SK-N-SH treated with all-trans-retinoic acid at 6 μM for 48 hours (cell line): ENCODE measurements around the gene ATRAID.

ENCODE experiments used
- ATAC-seq: fragments of 200-7000 bp; cut with Tn5 transposase; 3 replicates; pipeline ENCODE4 v1.9.1; 2020; ENCODE audit warnings: mild to moderate bottlenecking, moderate library complexity
- ARNTL ChIP-seq: fragments of 450-650 bp; formaldehyde crosslinking; IDR thresholded peaks from 2 replicates; pipeline ENCODE4 v1.5.0; 2020; ENCODE audit warnings: low read depth, mild to moderate bottlenecking, moderate library complexity, borderline replicate concordance
- BACH2 ChIP-seq: fragments of 250-450 bp; sonication (Bioruptor Pico); IDR thresholded peaks from 2 replicates; pipeline ENCODE4 v1.9.0; 2021; ENCODE audit warnings: mild to moderate bottlenecking, borderline replicate concordance
- CSDC2 ChIP-seq: fragments of 250-450 bp; sonication (Bioruptor Pico); IDR thresholded peaks from 2 replicates; pipeline ENCODE4 v1.5.0; 2020; ENCODE audit warnings: mild to moderate bottlenecking, moderate library complexity
- ESRRG ChIP-seq: fragments of 250-450 bp; sonication (Bioruptor Pico); IDR thresholded peaks from 2 replicates; pipeline ENCODE4 v1.6.1; 2021; ENCODE audit warnings: mild to moderate bottlenecking
- GLIS3 ChIP-seq: fragments of 250-450 bp; sonication (Bioruptor Pico); IDR thresholded peaks from 2 replicates; pipeline ENCODE4 v1.5.0; 2020; ENCODE audit warnings: mild to moderate bottlenecking, moderate library complexity
- ISL1 ChIP-seq: fragments of 250-450 bp; sonication (Bioruptor Pico); IDR thresholded peaks from 2 replicates; pipeline ENCODE4 v2.1.2; 2022; ENCODE audit warnings: mild to moderate bottlenecking, moderate library complexity
- PPARA ChIP-seq: fragments of 250-450 bp; sonication (Bioruptor Pico); IDR thresholded peaks from 2 replicates; pipeline ENCODE4 v1.5.0; 2020; ENCODE audit warnings: mild to moderate bottlenecking, borderline replicate concordance
- RARB ChIP-seq: fragments of 250-450 bp; sonication (Bioruptor Pico); IDR thresholded peaks from 2 replicates; pipeline ENCODE4 v1.8.0; 2021; ENCODE audit warnings: mild to moderate bottlenecking, moderate library complexity
- SNAI2 ChIP-seq: fragments of 250-450 bp; sonication (Bioruptor Pico); IDR thresholded peaks from 2 replicates; pipeline ENCODE4 v1.5.0; 2020; ENCODE audit warnings: mild to moderate bottlenecking, moderate library complexity
- TCF4 ChIP-seq: fragments of 250-450 bp; sonication (Bioruptor Pico); IDR thresholded peaks from 2 replicates; pipeline ENCODE4 v1.8.0; 2021; ENCODE audit warnings: mild to moderate bottlenecking, moderate library complexity, borderline replicate concordance
- ZC3H10 ChIP-seq: fragments of 250-450 bp; sonication (Bioruptor Pico); IDR thresholded peaks from 2 replicates; pipeline ENCODE4 v1.5.1; 2021; ENCODE audit warnings: mild to moderate bottlenecking, moderate library complexity
- ZFP3 ChIP-seq: fragments of 250-450 bp; sonication (Bioruptor Pico); IDR thresholded peaks from 2 replicates; pipeline ENCODE4 v1.5.0; 2020; ENCODE audit warnings: mild to moderate bottlenecking, moderate library complexity
- ZFP30 ChIP-seq: fragments of 450-650 bp; formaldehyde crosslinking; IDR thresholded peaks from 2 replicates; pipeline ENCODE4 v1.5.0; 2022; ENCODE audit warnings: mild to moderate bottlenecking, moderate library complexity
- ZNF70 ChIP-seq: fragments of 450-650 bp; formaldehyde crosslinking; IDR thresholded peaks from 2 replicates; pipeline ENCODE4 v1.5.0; 2020; ENCODE audit warnings: mild to moderate bottlenecking, moderate library complexity
- ZNF8 ChIP-seq: fragments of 450-650 bp; formaldehyde crosslinking; IDR thresholded peaks from 2 replicates; pipeline ENCODE4 v1.5.0; 2020; ENCODE audit warnings: mild to moderate bottlenecking, moderate library complexity
- TF ChIP-seq, protein P1 (sequence below): fragments of 250-450 bp; sonication (Bioruptor Pico); IDR thresholded peaks from 2 replicates; pipeline ENCODE4 v1.5.0; 2020; ENCODE audit warnings: mild to moderate bottlenecking, moderate library complexity
- TF ChIP-seq, protein P2 (sequence below): fragments of 250-450 bp; sonication (Bioruptor Pico); IDR thresholded peaks from 2 replicates; pipeline ENCODE4 v1.5.1; 2021; ENCODE audit warnings: mild to moderate bottlenecking, moderate library complexity
- TF ChIP-seq, protein P3 (sequence below): fragments of 250-450 bp; sonication (Bioruptor Pico); IDR thresholded peaks from 2 replicates; pipeline ENCODE4 v1.8.0; 2020; ENCODE audit warnings: mild to moderate bottlenecking, moderate library complexity, borderline replicate concordance
- TF ChIP-seq, protein P4 (sequence below): fragments of 250-450 bp; sonication (Bioruptor Pico); IDR thresholded peaks from 2 replicates; pipeline ENCODE4 v1.5.1; 2020; ENCODE audit warnings: low read depth, mild to moderate bottlenecking, moderate library complexity
- TF ChIP-seq, protein P5 (sequence below): fragments of 250-450 bp; sonication (Bioruptor Pico); IDR thresholded peaks from 2 replicates; pipeline ENCODE4 v1.8.0; 2021; ENCODE audit warnings: low read depth, mild to moderate bottlenecking, moderate library complexity, borderline replicate concordance

Gene ATRAID

DNA sequence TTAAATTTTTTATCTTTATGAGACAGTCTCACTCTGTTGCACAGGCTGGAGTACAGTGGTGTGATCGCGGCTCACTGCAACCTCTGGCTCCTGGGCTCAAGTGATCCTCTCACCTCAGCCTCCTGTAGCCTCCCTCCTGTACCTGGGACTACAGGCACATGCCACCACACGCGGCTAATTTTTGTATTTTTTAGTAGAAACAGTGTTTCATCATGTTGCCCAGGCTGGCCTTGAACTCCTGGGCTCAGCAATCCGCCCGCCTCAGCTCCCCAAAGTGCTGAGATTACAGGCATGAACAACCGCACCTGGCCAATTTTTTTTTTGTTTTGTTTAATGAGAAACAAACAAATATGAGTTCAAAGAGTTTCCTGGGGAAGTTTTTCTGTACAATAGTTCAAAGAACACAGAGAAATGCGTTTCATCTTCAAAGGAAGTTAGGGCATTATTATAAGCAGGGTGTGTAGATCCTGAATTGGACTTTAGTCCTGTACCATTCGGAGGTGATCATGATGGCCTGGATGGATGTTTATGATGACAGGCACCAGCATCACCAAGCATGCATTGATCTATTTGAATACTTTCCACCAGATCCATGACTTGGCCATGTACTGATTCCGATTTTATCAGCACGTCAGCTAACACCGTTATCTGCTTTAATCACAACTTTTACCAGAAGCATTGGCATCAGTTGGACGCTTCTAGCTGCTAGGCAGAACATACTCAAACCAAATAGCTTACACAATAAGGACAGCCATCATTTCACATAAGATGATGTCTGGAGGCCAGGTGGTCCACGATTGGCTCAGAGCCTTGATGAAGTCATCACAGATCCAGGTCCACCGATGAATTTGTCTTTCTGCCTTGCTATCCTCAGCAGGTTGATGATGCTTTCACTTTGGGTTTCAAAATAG, 34.1 kb upstream of the ATRAID start (continued):
- TF ChIP-seq, protein P1, sequence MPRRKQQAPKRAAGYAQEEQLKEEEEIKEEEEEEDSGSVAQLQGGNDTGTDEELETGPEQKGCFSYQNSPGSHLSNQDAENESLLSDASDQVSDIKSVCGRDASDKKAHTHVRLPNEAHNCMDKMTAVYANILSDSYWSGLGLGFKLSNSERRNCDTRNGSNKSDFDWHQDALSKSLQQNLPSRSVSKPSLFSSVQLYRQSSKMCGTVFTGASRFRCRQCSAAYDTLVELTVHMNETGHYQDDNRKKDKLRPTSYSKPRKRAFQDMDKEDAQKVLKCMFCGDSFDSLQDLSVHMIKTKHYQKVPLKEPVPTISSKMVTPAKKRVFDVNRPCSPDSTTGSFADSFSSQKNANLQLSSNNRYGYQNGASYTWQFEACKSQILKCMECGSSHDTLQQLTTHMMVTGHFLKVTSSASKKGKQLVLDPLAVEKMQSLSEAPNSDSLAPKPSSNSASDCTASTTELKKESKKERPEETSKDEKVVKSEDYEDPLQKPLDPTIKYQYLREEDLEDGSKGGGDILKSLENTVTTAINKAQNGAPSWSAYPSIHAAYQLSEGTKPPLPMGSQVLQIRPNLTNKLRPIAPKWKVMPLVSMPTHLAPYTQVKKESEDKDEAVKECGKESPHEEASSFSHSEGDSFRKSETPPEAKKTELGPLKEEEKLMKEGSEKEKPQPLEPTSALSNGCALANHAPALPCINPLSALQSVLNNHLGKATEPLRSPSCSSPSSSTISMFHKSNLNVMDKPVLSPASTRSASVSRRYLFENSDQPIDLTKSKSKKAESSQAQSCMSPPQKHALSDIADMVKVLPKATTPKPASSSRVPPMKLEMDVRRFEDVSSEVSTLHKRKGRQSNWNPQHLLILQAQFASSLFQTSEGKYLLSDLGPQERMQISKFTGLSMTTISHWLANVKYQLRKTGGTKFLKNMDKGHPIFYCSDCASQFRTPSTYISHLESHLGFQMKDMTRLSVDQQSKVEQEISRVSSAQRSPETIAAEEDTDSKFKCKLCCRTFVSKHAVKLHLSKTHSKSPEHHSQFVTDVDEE = no peak
- TF ChIP-seq ZFP3 (CRISPR knock-in tag) = no peak

DNA sequence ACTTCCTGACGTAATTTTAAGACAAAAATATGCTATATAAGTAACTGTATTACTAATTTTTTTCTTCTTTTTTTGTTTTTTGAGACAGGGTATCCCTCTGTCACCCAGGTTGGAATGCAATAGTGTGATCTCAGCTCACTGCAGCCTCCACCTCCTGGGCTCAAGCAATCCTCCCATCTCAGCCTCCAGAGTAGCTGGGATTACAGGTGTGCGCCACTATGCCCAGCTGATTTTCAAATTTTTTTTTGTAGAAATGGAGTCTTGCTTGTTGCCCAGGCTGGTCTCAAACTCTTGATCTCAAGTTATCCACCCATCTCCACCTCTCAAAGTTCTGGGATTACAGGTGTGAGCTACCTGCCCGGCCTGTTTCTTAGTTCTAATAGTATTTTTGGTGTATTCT, 33.4 kb upstream of the ATRAID start:
- TF ChIP-seq SNAI2 (CRISPR knock-in tag) (no peak), ARNTL (CRISPR knock-in tag) (no peak), GLIS3 (CRISPR knock-in tag) (no peak), ZFP30 (no peak), CSDC2 (CRISPR knock-in tag) (no peak), BACH2 (CRISPR knock-in tag) (no peak), PPARA (CRISPR knock-in tag) (no peak), RARB (CRISPR knock-in tag) (no peak)
- TF ChIP-seq, protein P2, sequence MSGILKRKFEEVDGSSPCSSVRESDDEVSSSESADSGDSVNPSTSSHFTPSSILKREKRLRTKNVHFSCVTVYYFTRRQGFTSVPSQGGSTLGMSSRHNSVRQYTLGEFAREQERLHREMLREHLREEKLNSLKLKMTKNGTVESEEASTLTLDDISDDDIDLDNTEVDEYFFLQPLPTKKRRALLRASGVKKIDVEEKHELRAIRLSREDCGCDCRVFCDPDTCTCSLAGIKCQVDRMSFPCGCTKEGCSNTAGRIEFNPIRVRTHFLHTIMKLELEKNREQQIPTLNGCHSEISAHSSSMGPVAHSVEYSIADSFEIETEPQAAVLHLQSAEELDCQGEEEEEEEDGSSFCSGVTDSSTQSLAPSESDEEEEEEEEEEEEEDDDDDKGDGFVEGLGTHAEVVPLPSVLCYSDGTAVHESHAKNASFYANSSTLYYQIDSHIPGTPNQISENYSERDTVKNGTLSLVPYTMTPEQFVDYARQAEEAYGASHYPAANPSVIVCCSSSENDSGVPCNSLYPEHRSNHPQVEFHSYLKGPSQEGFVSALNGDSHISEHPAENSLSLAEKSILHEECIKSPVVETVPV (CRISPR knock-in tag) = no peak
- no peak for ATAC-seq

DNA sequence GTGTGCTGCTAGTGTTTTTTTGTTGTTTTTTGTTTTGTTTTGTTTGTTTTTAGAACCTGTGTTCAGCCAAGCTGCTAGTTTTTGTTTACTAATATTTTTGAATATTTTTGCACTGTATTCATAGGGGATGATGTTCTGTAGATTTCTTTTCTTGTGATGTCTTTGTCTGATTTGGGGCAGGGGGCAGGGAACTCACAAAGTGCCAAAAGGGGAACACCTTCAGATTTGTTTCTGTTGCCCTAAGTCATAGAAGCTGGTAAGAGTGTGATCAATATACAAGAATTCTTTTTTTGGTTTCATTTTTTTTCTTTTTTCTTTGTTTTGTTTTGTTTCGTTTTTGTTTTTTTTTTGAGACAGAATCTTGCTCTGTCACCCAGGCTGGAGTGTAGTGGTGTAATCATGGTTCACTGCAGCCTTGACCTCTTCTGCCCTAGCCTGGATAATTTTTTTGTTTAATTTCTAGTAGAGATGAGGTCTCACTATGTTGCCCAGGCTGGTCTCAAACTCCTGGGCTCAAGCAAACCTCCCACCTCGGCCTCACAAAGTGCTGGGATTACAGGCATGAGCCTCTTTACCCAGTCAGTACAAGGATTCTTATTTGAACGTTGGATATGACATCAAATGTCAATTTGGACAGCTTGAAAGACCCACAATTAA, 32.4 kb upstream of the ATRAID start:
- no peak for TF ChIP-seq BACH2 (CRISPR knock-in tag)
- no peak for TF ChIP-seq TCF4 (CRISPR knock-in tag)
- TF ChIP-seq, protein P3, sequence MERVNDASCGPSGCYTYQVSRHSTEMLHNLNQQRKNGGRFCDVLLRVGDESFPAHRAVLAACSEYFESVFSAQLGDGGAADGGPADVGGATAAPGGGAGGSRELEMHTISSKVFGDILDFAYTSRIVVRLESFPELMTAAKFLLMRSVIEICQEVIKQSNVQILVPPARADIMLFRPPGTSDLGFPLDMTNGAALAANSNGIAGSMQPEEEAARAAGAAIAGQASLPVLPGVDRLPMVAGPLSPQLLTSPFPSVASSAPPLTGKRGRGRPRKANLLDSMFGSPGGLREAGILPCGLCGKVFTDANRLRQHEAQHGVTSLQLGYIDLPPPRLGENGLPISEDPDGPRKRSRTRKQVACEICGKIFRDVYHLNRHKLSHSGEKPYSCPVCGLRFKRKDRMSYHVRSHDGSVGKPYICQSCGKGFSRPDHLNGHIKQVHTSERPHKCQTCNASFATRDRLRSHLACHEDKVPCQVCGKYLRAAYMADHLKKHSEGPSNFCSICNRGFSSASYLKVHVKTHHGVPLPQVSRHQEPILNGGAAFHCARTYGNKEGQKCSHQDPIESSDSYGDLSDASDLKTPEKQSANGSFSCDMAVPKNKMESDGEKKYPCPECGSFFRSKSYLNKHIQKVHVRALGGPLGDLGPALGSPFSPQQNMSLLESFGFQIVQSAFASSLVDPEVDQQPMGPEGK = no peak
- TF ChIP-seq ESRRG (CRISPR knock-in tag) = no peak
- TF ChIP-seq, protein P2 (CRISPR knock-in tag) = no peak
- no peak for TF ChIP-seq ZNF70 (CRISPR knock-in tag)
- TF ChIP-seq ISL1 (CRISPR knock-in tag) = no peak
- no peak for TF ChIP-seq SNAI2 (CRISPR knock-in tag)
- no peak for TF ChIP-seq ZFP3 (CRISPR knock-in tag)
- no peak for TF ChIP-seq ARNTL (CRISPR knock-in tag)
- no peak for TF ChIP-seq ZC3H10 (CRISPR knock-in tag)
- TF ChIP-seq, protein P4, sequence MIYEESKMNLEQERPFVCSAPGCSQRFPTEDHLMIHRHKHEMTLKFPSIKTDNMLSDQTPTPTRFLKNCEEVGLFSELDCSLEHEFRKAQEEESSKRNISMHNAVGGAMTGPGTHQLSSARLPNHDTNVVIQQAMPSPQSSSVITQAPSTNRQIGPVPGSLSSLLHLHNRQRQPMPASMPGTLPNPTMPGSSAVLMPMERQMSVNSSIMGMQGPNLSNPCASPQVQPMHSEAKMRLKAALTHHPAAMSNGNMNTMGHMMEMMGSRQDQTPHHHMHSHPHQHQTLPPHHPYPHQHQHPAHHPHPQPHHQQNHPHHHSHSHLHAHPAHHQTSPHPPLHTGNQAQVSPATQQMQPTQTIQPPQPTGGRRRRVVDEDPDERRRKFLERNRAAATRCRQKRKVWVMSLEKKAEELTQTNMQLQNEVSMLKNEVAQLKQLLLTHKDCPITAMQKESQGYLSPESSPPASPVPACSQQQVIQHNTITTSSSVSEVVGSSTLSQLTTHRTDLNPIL (CRISPR knock-in tag) = no peak
- TF ChIP-seq, protein P5, sequence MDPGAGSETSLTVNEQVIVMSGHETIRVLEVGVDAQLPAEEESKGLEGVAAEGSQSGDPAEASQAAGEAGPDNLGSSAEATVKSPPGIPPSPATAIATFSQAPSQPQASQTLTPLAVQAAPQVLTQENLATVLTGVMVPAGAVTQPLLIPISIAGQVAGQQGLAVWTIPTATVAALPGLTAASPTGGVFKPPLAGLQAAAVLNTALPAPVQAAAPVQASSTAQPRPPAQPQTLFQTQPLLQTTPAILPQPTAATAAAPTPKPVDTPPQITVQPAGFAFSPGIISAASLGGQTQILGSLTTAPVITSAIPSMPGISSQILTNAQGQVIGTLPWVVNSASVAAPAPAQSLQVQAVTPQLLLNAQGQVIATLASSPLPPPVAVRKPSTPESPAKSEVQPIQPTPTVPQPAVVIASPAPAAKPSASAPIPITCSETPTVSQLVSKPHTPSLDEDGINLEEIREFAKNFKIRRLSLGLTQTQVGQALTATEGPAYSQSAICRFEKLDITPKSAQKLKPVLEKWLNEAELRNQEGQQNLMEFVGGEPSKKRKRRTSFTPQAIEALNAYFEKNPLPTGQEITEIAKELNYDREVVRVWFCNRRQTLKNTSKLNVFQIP (CRISPR knock-in tag) = no peak
- no peak for TF ChIP-seq ZNF8
- TF ChIP-seq ZFP30 = no peak
- no peak for TF ChIP-seq PPARA (CRISPR knock-in tag)
- no peak for TF ChIP-seq RARB (CRISPR knock-in tag)
- ATAC-seq = no peak
